ENCODE measurements around the gene RAB3GAP2. TPM values are rescaled to one million over a fixed set of nuclear protein-coding genes. Genes with fewer than 3 reads are reported as not detected.

RAB3GAP2 gene
- total and polyA plus RNA-seq, 2 donors from 2014 or later = 7.6 to 38.1 TPM

GRCh38 chr1:220157738-220158137 is 114.5 kb downstream of the RAB3GAP2 start:
- Histone ChIP-seq H3K27me3 (ENCODE audit: control insufficient read depth, insufficient read depth, low read length) (no peaks in the 10 kb centered on the region), H3K36me3 (ENCODE audit: control insufficient read depth in 2 of 3, insufficient read depth in 3 of 3, low read length in 3 of 3) (peaks cover 4 to 30% (median 26%) of the 10 kb centered on the region in 3 donors), H3K9me3 (ENCODE audit: control insufficient read depth in 2 of 3, insufficient read depth in 1 of 3, low read length in 3 of 3) (no peaks in the 10 kb centered on the region), H3K9ac (ENCODE audit: low read length in 3 of 3) (no peak overlapping the region), H3K4me1 (ENCODE audit: control insufficient read depth in 2 of 3, insufficient read depth in 2 of 3, low read depth in 1 of 3, low read length in 3 of 3) (no peaks in the 10 kb centered on the region), H3K4me3 (ENCODE audit: low read length in 3 of 3) (no peak overlapping the region), H3K27ac (ENCODE audit: low read depth in 2 of 2, low read length in 2 of 2) (no peak overlapping the region)
- no peak for DNase-seq
- TF ChIP-seq CTCF (IDR thresholded peaks at IDR 0.05; ENCODE audit: borderline replicate concordance, extremely low read depth, insufficient read depth) = no peak
- intact Hi-C loops (cut with DNase I) = no loop called here
- no peak for FAIRE-seq

- no peak overlapping the region for H3K4me3 ChIP-seq (ENCODE audit: low read length in 3 of 3)
- no peak for FAIRE-seq
- no peak for DNase-seq
- TF ChIP-seq CTCF (IDR thresholded peaks at IDR 0.05; ENCODE audit: borderline replicate concordance, extremely low read depth, insufficient read depth) = no peak
- intact Hi-C loops (cut with DNase I) = no loop called here
- no peak overlapping the region for H3K9ac ChIP-seq (ENCODE audit: low read length in 3 of 3)
- no peaks in the 10 kb centered on the region for H3K4me1 ChIP-seq (ENCODE audit: control insufficient read depth in 2 of 3, insufficient read depth in 2 of 3, low read depth in 1 of 3, low read length in 3 of 3)
- no peaks in the 10 kb centered on the region for H3K9me3 ChIP-seq (ENCODE audit: control insufficient read depth in 2 of 3, insufficient read depth in 1 of 3, low read length in 3 of 3)
- H3K27ac ChIP-seq (ENCODE audit: low read depth in 2 of 2, low read length in 2 of 2) = no peak overlapping the region
- no peaks in the 10 kb centered on the region for H3K27me3 ChIP-seq (ENCODE audit: control insufficient read depth, insufficient read depth, low read length)
- H3K36me3 ChIP-seq (ENCODE audit: control insufficient read depth in 2 of 3, insufficient read depth in 3 of 3, low read length in 3 of 3) = peaks cover 4 to 30% (median 26%) of the 10 kb centered on the region in 3 donors
These were observed 115.6 kb downstream of the RAB3GAP2 start for GRCh38 chr1:220156620-220157146.

- TF ChIP-seq CTCF (IDR thresholded peaks at IDR 0.05; ENCODE audit: borderline replicate concordance, extremely low read depth, insufficient read depth) = no peak
- DNase-seq (no peak), FAIRE-seq (no peak)
- Histone ChIP-seq H3K27ac (ENCODE audit: low read depth in 2 of 2, low read length in 2 of 2) (no peak overlapping the region), H3K27me3 (ENCODE audit: control insufficient read depth, insufficient read depth, low read length) (no peaks in the 10 kb centered on the region), H3K36me3 (ENCODE audit: control insufficient read depth in 2 of 3, insufficient read depth in 3 of 3, low read length in 3 of 3) (peaks cover 5 to 32% (median 28%) of the 10 kb centered on the region in 3 donors), H3K9ac (ENCODE audit: low read length in 3 of 3) (no peak overlapping the region), H3K4me3 (ENCODE audit: low read length in 3 of 3) (no peak overlapping the region), H3K4me1 (ENCODE audit: control insufficient read depth in 2 of 3, insufficient read depth in 2 of 3, low read depth in 1 of 3, low read length in 3 of 3) (no peaks in the 10 kb centered on the region), H3K9me3 (ENCODE audit: control insufficient read depth in 2 of 3, insufficient read depth in 1 of 3, low read length in 3 of 3) (no peaks in the 10 kb centered on the region)
- intact Hi-C loops (cut with DNase I) = no loop called here
These were observed 119.1 kb downstream of the RAB3GAP2 start for GRCh38 chr1:220153147-220153546.

- no peak for TF ChIP-seq CTCF (IDR thresholded peaks at IDR 0.05; ENCODE audit: borderline replicate concordance, extremely low read depth, insufficient read depth)
- no peak for DNase-seq
- H3K4me3 ChIP-seq (ENCODE audit: low read length in 3 of 3) = no peak overlapping the region
- no peaks in the 10 kb centered on the region for H3K9me3 ChIP-seq (ENCODE audit: control insufficient read depth in 2 of 3, insufficient read depth in 1 of 3, low read length in 3 of 3)
- intact Hi-C loops (cut with DNase I) = no loop called here
- FAIRE-seq = no peak
- no peak overlapping the region for H3K27ac ChIP-seq (ENCODE audit: low read depth in 2 of 2, low read length in 2 of 2)
- H3K36me3 ChIP-seq (ENCODE audit: control insufficient read depth in 2 of 3, insufficient read depth in 3 of 3, low read length in 3 of 3) = peaks cover 5 to 28% (median 15%) of the 10 kb centered on the region in 3 donors
- H3K9ac ChIP-seq (ENCODE audit: low read length in 3 of 3) = no peak overlapping the region
- no peaks in the 10 kb centered on the region for H3K4me1 ChIP-seq (ENCODE audit: control insufficient read depth in 2 of 3, insufficient read depth in 2 of 3, low read depth in 1 of 3, low read length in 3 of 3)
- H3K27me3 ChIP-seq (ENCODE audit: control insufficient read depth, insufficient read depth, low read length) = no peaks in the 10 kb centered on the region
These were observed 120.8 kb downstream of the RAB3GAP2 start for GRCh38 chr1:220151454-220151853.

Data from kidney (tissue), 14 donors.